Activated T-cell treated with anti-CD3 and anti-CD28 coated beads for 24 hours (primary cell): ENCODE data around the gene ZNF8.
"Not testable (repeated sequence)": the region's sequence is repeated elsewhere in the genome, so short reads cannot be mapped to it uniquely, and the experiment has no call there.

Source experiments
- DNase-seq: peaks from one replicate; pipeline ENCODE4 v3.0.0-alpha.2; 2020; ENCODE audit warnings: low read depth

The ZNF8 gene

GRCh38 chr19:58336216-58336615 lies 57.5 kb downstream of the ZNF8 start:
- DNase-seq = no peak

GRCh38 chr19:58336820-58337219 lies 58.1 kb downstream of the ZNF8 start:
- no peak for DNase-seq

GRCh38 chr19:58338336-58338735 lies 59.6 kb downstream of the ZNF8 start:
- DNase-seq = no peak

GRCh38 chr19:58338825-58339558 lies 60.2 kb downstream of the ZNF8 start:
- DNase-seq = no peak

- no peak for DNase-seq
These were observed 66.8 kb downstream of the ZNF8 start for GRCh38 chr19:58345558-58345957.

GRCh38 chr19:58346961-58347929 lies 68.5 kb downstream of the ZNF8 start:
- DNase-seq = peak; percentile 55

- not testable (repeated sequence) for DNase-seq
These were observed 69.3 kb downstream of the ZNF8 start for GRCh38 chr19:58348080-58348479.

GRCh38 chr19:58349590-58349989 lies 70.8 kb downstream of the ZNF8 start:
- no peak for DNase-seq

GRCh38 chr19:58350001-58350861 lies 71.5 kb downstream of the ZNF8 start:
- no peak for DNase-seq

- DNase-seq = no peak
These were observed 72.3 kb downstream of the ZNF8 start for GRCh38 chr19:58350871-58351557.

GRCh38 chr19:58351558-58351878 lies 72.8 kb downstream of the ZNF8 start:
- no peak for DNase-seq

- DNase-seq = no peak
These were observed 73.4 kb downstream of the ZNF8 start for GRCh38 chr19:58351990-58352755.
